Epithelial cell of prostate (primary cell): Measurements from ENCODE around the gene NEDD4L.
"Not testable (repeated sequence)": the region's sequence is repeated elsewhere in the genome, so short reads cannot be mapped to it uniquely, and the experiment has no call there.

Source experiments
- DNase-seq: peaks from one replicate; pipeline ENCODE4 v3.0.0-alpha.2; 2011; ENCODE audit warnings: low read depth, low spot score
- H3K27ac ChIP-seq: fragments of 450-650 bp; 2 replicates; pipeline ENCODE4 v1.5.1; 2017; ENCODE audit warnings: mild to moderate bottlenecking

The NEDD4L gene

DNA sequence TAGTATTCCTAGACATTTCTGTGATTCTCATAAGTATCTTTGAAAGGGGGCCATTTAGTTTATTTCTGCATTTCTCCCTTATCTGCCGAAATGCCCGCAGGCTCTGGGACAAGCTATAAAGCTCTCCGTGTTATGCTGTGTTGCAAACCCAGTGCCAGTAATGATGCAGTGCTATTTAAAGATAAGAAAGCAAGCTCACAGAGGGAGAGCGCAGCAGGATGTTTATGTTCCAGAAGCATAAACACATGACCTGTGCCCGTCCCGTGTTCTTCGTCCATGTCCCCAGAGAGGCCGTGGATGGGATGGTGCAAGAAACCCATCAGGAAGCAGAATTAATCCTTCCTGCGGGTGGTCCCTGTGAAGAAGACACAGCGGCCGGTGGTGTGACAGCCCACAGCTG, 99.4 kb downstream of the NEDD4L start:
- no peak for DNase-seq
- H3K27ac ChIP-seq = no peak overlapping the region

DNA sequence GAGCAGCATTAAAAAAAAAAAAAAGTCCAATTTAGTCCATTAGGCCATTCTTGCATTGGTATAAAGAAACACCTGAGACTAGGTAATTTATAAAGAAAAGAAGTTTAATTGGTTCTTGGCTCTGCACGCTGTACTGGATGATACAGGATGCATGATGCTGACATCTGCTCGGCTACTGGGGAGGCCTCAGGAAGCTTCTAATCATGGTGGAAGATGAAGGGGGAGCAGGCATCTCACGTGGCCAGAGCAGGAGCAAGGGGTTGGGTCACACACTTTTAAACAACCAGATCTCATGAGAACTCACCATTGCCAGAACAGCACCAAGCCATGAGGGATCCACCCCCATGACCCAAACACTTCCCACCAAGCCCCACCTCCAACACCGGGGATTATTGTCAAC, 100.1 kb downstream of the NEDD4L start:
- no peak overlapping the region for H3K27ac ChIP-seq
- no peak for DNase-seq

DNA sequence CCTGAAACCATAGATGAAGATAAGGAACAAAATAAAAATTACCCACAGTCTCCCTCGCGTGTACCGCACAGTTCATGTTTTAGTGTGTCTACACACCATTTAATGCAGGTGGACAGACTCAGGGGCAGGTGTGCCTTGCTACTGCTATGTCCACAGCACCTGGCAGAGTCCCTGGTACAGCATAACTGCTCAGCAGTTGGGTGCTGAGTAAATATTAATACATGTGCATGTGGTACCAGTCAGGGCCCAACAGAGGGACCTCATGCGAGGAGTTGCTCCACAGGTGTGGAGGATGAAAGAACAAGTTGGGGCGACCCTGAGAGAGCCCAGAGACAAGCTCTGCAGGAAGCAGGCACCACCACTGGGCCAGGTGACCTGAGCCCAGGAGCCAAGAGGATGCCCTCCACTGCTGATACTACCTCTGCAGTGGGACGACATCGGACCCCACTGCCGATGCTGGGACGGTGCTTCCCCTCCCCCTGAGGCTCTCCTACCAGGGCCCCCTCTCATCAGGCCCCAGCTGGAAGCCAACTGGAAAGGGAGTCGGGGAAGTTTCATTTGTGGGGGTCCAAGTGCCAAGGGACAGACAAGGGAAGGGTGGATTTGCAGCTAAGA, 100.8 kb downstream of the NEDD4L start:
- no peak for DNase-seq

DNA sequence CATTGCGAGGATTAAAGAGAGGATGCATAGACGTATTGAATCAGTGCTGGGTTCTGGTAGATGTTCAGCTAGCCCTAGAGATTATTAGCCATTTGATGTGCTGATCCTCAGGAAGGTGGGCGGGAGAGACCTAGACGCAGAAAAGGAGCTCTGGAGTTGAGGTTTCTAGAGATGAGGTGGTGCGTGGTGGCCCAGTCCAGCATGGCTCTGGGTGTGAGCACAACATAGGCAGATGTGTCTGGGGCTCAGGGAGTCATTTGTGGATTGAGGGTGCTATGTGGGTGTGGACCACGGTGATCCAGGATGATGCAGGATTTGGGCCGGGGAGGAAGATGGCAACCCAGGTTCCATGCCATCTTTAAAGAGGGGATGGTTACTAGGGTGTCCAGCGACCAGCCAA, 102.1 kb downstream of the NEDD4L start:
- H3K27ac ChIP-seq = no peak overlapping the region
- DNase-seq = no peak

More for the DNA sequence above, 100.8 kb downstream of the NEDD4L start:
- no peak overlapping the region for H3K27ac ChIP-seq

DNA sequence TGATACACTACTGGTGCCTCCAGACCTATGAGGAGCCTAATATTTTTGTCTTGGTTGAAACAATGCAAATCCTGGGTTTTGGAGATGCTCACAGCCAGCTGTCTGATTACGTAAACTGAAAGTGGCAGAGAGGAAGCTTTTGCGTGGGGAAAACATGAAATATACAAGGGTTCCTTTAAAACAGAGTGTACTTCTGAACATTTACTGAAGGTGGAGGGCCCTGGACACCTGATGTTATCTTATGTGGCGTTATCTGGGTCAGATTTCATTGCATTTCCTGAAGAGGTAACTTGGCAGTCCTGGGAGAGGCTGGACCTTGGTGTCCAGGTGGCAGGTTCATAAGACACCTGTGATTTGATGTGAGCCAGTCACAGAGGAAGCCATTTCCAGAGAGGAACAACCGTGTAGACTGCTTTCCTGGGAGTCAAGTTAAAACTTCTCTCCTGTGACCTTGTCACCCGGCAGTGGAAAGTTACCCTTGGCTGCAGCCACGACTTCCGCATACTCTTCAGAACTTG, 105.0 kb downstream of the NEDD4L start:
- H3K27ac ChIP-seq = no peak overlapping the region
- no peak for DNase-seq

DNA sequence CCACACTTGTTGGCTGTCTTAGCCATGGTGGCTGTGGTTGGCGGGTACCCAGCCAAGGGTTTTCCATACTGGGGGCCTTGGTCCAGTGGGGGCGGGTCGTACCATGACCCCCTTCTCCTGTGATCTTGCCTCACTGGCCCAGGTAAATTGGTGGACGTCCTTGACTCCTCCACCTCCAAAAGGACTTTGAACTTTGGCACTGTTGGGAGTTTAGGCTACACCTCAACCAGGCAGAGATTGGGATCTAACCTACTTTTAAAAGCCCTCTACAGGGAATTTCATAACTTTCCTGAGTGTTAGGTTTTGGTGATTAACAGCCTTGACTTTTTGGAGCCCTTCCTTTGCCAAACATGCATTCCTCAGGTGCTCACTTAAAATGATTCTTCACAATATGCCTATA, 106.7 kb downstream of the NEDD4L start:
- no peak overlapping the region for H3K27ac ChIP-seq
- DNase-seq = no peak

DNA sequence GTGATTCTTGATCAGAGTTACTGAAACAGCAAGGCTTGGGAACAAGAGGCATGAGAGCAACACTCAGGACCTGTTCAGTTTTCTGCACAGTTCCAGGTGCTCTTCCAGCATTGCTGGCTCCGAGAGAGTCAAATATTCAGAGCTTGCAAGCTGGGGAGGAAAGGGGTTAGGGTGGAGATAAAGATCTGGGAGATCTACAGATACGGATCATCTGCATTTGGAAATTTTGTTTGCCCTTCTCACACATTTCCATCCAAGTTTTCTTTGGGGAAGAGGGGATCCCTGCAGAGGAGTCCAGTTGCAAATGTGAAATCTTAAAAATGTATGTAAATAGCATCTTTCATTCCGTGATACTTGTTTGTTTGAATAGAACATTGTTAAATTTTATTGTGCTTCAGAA, 108.2 kb downstream of the NEDD4L start:
- no peak overlapping the region for H3K27ac ChIP-seq

DNA sequence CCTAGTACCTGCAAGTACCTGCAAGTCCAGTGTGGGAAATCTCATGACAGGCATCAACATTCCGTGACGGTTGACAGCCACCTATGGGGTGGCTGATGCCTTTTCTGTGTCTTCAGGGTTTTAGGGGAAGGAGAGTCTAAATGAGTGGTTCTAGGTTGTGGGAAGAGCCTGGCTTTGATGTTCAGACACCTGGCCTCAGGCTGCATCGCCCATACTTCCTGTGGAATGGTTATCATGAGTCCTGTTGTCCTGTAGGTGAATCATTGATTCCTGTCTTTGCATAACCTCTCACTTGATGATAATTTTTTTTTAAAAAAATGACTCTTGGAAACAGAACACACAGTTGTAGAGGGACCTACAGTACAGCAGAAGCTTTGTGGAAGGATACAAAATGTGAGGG, 108.9 kb downstream of the NEDD4L start:
- H3K27ac ChIP-seq = no peak overlapping the region
- no peak for DNase-seq

More for the DNA sequence above, 108.2 kb downstream of the NEDD4L start:
- DNase-seq = no peak

DNA sequence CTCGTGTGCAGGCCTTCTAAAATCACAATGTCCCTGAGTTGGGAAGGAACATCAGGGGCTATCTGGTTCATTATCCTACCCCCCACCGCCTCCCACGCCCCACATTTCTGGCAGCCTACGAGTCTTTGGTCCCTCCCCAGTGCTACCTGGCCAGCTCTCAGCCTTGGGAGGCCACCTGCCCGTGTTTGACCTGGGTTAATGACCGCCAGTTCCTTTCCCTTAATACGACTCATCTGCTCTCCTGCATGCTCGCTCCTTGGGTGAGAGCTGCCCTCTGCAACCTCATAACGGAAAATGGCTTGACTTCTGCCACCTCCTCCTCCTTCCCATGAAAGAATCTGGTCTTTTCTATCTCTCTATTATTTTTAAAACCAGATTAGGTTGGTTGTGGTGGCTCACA, 112.5 kb downstream of the NEDD4L start:
- no peak overlapping the region for H3K27ac ChIP-seq
- no peak for DNase-seq

DNA sequence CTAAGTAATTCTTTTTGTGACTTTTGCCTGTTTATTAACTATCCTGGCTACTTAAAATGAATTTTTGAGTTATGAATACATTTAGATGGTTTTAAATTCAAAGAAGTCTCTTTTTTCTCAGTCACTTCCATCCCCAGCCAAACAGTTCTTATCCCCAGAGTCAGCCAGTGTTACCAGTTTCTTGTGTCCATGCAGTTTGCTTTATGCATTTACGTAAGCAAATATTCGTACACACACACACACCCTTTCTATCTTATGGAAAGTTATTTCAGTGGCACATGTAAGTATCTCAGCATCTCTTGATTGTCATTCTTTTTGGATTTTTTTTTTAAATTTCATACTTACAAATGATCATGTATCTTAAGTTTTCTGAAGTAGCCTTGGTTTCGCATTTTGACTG, 113.2 kb downstream of the NEDD4L start:
- DNase-seq = no peak
- no peak overlapping the region for H3K27ac ChIP-seq

DNA sequence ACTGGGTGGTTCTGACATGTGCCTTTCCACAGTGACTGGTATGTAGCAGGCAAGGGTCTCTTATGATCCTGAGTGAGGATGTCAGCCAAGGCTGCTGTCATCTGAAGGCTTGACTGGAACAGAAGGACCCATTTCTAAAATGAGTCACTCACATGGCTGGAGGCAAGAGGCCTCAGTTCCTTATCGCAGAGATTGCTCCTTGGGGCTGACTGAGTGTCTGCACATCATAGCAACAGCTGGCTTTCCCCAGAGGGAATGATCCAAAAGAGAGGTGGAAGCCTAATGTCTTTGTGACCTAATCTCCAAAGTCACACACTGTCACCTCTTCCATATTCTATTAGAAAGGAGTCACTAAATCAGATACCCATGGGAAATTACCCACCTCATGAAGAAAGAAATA, 114.0 kb downstream of the NEDD4L start:
- H3K27ac ChIP-seq = no peak overlapping the region
- DNase-seq = no peak

DNA sequence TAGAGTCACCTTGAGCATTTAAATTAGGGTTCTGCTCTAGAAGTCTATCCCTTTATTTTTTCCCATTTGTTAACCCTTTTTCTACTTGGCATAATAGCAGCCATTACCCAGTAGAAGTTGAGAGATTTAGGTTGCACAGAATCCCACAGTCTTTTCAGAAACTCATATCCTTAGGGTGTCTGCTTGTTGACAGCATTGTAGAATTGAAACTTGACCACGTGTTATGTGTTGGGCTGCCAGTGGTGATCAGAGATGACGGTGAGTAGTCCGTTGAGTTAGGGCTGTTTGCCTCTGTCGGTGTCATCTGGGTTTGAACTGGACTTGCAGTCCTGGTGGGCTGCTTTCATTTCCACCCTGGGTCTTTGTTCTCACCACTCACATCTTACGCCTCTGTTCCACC, 114.4 kb downstream of the NEDD4L start:
- no peak overlapping the region for H3K27ac ChIP-seq
- no peak for DNase-seq

DNA sequence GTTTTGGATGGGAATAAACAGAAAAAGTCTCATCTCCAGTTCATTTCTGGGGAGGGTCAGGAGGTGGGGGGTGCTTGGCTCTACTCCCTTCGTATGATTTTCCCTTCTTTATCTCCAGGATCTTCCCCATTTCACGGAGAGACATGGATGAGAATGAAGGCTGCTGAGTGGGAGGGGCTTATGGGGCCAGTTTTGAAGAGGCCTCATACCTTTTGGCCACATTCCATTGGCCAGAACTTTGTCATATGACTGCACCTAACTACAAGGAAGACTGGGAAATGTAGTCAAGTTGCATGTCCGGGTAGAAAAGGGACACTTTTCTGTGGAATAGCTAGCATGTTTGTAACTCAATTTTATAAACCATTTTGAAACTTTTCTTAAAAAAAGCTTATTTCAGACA, 117.6 kb downstream of the NEDD4L start:
- DNase-seq = no peak
- H3K27ac ChIP-seq = no peak overlapping the region

DNA sequence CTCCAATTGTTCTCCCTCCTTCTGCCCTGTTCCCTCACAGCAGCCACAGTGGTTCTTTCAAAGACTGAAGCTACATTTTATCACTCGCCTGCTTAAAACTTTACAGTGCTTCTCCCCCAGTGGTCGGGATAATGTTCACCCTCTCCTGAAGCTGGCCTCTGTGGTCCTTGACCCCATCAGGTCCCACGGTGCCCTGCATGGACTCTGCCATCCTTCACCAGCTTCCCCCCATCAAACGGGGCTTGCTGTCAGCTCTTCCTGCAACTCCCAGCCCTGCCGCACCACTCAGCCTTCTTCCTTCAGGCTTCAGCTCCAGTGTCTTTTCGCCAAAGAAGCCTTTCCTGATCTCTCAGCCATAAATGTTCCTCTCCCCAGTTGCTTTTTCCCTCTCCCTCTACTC, 118.1 kb downstream of the NEDD4L start:
- no peak for DNase-seq
- H3K27ac ChIP-seq = no peak overlapping the region

DNA sequence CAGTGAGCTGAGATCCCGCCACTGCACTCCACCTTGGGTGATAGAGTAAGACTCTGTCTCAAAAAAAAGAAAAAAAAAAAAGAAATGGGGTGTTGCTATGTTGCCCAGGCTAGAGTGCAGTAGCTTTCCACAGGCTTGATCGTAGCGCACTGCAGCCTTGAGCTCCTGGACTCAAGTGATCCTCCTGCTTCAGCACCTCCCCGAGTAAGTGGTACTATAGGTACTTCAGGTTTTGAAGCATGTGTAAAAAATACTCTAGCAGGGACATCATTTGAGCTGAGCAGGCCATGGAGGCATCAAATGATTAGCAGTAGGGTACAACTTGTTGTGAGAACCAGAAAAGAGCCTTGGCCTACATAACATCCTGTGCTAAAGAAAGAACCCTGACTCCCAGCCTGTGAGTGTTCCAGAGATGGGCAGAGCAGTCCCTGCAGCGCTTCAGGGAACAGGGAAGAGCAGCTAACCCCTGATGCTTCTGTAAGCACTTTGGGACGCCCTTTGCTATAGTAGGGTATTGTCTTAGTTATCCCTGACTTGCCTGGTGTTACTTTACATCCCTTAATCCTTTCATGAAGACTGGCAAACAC, 119.1 kb downstream of the NEDD4L start:
- no peak overlapping the region for H3K27ac ChIP-seq
- no peak for DNase-seq

DNA sequence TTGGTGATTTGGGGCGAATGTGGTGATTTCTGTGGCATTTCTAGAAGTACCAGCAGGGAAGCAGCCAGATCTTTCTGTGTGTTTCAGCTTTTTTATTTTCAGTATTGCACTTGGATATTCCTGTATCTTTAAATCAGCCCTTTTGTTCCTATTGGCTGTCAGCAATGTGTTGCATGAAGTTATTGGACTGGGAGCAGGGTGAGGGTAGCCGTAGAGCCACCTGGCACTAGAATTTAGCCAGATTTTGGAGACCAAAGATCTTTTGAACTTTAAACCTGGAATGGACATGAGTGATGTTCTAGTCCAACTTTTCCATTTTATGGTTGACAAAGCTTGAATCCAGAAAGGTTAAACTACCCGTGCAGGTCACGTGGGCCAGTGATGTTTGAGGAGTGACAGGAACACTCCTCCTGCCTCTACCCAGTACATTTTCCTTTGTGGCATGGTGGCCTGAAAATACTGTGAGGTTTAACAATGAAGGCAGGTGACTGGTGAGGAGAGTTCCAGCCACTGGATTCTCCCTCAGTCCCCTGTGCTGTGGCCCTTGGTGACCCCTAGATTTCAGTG, 122.3 kb downstream of the NEDD4L start:
- DNase-seq = no peak
- no peak overlapping the region for H3K27ac ChIP-seq

DNA sequence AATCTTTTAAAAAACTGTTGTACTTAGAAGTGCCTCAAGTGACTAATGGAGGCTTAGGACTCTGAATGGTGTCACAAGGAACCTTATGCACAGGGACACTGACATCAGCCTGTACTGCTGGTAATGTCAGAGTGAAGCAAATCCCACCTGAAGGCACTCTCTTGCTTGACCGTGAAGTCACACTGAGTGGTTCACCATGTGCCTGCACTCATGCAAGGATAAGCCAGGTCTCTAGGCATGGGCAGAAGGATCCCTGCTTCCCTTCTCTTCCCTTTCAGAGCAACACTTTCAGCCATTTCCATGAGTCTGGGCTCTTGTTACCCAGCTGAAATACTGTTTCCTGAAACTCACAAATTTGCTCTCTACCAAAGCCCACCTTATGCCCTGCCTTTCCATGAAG, 123.0 kb downstream of the NEDD4L start:
- H3K27ac ChIP-seq = no peak overlapping the region
- no peak for DNase-seq

DNA sequence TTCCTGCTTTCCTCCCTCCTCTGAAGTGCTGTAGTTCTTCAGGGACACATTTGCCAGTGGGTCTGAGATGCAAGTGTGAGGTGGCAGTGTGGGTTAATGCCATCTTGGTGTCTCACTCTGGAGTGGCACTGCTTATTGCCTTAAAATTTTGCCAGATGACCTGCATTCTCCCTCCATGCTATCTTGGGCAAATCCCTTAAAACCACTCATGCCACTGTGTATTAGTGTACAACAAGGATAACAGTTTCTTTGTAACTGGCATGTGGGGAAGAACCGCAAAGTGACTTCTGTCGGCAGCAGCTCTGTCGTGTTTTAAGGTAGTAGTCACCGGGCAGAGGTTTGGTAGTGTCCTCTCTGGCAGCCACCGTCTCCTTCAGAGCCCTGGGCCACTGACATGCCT, 124.2 kb downstream of the NEDD4L start:
- no peak for DNase-seq
- H3K27ac ChIP-seq = no peak overlapping the region

DNA sequence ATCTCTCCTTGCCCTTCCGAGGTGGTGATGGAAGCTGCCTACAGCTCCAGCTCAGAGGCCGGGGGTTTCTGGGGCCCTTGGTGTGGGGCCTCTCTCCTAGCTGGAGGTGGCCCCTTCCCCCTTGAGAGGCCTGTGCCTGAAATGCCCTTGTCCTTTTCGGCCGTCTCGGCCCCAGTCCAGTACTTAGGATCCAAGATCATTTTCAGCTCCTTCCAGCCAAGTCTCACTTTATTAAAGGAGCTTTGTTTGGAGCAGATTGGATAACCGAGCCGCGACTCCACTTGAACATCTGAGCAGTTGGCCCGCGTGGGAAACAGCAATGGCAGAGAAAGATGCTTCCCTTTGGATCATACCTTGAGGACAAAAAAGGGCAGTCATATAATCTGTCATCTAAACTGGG, 125.0 kb downstream of the NEDD4L start:
- DNase-seq = no peak

DNA sequence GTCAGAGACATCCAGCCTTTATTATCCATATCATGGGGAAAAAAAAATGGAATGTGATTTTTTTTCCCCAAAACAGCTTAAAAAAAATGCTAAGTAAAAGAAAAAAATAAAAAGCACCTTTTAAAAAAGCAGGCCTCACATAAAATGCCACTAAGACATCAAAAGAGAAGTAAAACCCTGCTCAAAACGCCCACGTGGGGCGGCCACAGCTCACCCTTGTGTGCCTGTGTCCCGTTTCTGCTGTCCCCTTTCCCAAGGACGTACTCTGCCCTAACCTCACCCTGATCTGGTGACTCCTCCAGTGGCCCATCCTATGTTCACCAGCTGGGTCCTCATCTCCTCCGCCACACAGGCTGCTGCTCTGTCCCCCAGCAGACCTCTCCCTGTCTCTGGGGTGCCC, 125.4 kb downstream of the NEDD4L start:
- no peak overlapping the region for H3K27ac ChIP-seq
- no peak for DNase-seq

More for the DNA sequence above, 125.0 kb downstream of the NEDD4L start:
- H3K27ac ChIP-seq = no peak overlapping the region

DNA sequence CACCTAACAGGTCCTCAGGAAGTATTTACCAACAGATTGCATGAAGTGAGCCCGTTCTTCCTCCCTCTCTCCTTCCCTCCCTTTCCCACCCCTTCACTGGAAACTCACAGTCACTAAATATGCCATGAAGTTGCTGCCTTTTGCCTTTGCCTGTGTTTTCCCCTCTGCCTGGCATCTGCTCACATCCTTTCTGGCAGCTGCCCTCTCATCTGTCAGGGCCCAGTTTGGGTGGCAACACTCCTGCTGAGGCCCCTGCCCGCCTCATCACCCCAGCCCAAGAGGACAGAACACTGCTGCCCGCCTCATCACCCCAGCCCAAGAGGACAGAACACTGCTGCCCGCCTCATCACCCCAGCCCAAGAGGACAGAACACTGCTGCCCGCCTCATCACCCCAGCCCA, 126.0 kb downstream of the NEDD4L start:
- not testable (repeated sequence) for DNase-seq, H3K27ac ChIP-seq

DNA sequence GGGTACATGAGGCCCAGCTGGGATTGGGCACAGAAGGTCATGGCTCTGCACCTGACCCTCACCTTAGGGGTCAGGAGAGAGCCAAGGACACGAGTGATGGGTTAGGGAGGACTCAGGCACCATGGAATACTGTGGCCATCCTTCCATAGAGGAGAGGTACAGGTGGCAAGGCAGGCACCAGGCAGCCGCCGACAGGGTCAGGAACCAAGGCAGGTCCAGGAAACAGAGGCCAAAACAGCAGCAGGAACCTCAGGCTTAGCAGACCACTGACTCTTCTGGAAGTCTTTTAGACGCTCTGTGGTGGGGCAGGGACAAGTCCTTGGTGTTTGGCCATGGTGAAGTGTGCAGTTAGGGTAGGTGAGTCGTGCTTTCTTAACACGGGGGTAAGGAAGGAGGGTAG, 128.0 kb downstream of the NEDD4L start:
- no peak for DNase-seq
- H3K27ac ChIP-seq = no peak overlapping the region
